ENCODE results near the gene ANTXR2.

ANTXR2 gene

GRCh38 chr4:79864500-79865200, 208.4 kb downstream of the ANTXR2 start:
- DNase-seq (ENCODE audit: low read depth) = no peak

DNA sequence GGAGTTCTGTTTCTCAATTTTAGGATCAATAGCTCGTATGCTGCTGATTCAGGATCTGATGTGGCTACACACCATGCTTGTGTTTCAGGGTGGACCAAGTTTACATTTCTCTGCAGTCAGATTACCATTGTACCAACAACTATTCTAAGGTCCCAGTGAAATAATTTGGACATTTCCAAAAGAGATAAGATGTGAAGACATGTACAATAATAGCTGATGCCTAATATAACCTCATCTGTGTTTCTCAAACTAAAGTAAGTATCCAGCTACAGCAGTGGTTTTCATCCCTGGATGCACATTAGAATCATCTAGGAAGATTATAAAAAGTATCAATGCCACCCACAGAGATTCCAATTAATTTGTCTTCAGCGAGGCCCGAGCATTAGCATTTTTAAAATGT, 209.7 kb downstream of the ANTXR2 start:
- no peak for DNase-seq (ENCODE audit: low read depth)

- DNase-seq (ENCODE audit: low read depth) = no peak
Measured at GRCh38 chr4:79862821-79863220, 210.2 kb downstream of the ANTXR2 start.

- DNase-seq (ENCODE audit: low read depth) = no peak
Measured at GRCh38 chr4:79857811-79858210, 215.2 kb downstream of the ANTXR2 start.

DNA sequence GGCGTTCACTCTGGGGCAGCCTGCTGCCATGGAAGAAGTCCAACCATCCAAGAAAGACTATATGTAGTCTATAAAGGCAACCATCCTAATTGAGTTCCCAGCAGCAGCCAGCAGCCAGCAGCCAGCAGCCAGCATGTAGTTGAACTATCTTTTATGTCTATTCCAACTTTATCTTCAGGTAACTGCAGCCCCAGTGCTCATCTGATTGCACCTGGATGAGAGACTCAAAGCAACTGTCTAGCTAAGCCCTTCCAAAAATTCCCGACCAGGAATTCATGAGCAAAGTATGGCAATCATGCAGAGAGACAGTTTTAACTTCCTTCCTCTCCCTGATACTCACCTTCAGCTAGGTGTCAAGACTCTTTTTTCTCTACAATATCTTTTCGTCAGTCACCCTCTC, 216.8 kb downstream of the ANTXR2 start:
- DNase-seq (ENCODE audit: low read depth) = no peak

DNA sequence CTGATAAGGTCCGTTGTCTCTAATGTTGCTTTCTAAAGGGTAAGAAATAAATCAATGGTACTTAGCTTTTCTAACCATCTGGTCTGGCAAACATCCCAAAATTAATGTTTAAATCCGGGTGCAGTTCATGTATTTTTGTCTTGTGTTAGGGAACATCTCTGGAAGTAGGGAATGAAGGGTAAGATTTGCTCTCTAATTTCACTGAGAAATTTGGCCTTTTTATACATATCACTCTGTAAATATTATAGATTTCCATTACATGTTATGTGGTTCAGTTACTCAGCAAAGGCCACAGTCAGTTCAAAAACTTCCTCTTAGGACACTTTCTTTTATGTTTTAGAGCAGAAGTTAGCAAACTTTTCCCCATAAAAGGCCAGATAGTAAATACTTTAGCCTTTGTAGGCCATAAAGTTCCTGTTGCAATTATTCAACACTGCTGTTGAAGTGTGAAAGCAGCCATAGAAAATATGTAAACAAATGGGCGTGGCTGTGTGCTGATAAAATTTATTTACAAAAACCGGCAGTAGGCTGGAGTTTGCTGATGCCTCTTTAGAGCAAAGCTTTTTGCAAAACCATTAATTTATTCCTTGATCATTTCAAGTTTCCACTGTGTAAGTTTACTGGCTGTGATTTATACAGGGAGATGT, 218.1 kb downstream of the ANTXR2 start:
- no peak for DNase-seq (ENCODE audit: low read depth)

GRCh38 chr4:79852305-79852730, 220.7 kb downstream of the ANTXR2 start:
- no peak for DNase-seq (ENCODE audit: low read depth)

- DNase-seq (ENCODE audit: low read depth) = no peak
Measured at GRCh38 chr4:79851625-79852304, 221.3 kb downstream of the ANTXR2 start.

All from stimulated activated CD8-positive, alpha-beta memory T cell treated with anti-CD3 and anti-CD28 coated beads, Interleukin-12 subunit alpha, Interleukin-12 subunit beta, amount 100 ng/mL, for 1 hour (primary cell).